OCI-LY7 (cell line): Measurements from ENCODE around the gene IFIT1. TPM values are rescaled to one million over a fixed set of nuclear protein-coding genes. Genes with fewer than 3 reads are reported as not detected.

Experiments used
- BruUV-seq: library from RNA; stranded (reverse); fragments of 400-500 nt; replicated peaks from 2 replicates; lab custom pipeline; 2021; lab: Mats Ljungman, UMichigan
- CTCF ChIA-PET: fragments of 300-600 bp; sonication (Branson Sonifier 250); formaldehyde crosslinking; loops from one replicate; lab custom pipeline; 2022; ENCODE audit warnings: antibody characterized with exemption; ENCODE audit not compliant: unreplicated experiment; lab: Charles Lee
- POLR2A ChIA-PET: fragments of 300-600 bp; sonication (Branson Sonifier 250); formaldehyde crosslinking; loops from one replicate; lab custom pipeline; 2022; ENCODE audit warnings: antibody characterized with exemption; lab: Charles Lee
- DNase-seq: peaks from one replicate; pipeline ENCODE4 v3.0.0-alpha.2; 2015; ENCODE audit warnings: low spot score
- H2AFZ ChIP-seq: fragments of 200-600 bp; sonication (generic), shearing (Covaris generic); 2 replicates; pipeline ENCODE4 v1.6.1; 2014; ENCODE audit warnings: mild to moderate bottlenecking, antibody characterized with exemption, low read length, moderate library complexity
- H3K27ac ChIP-seq: fragments of 200-600 bp; sonication (generic); 2 replicates; pipeline ENCODE4 v1.5.1; 2014; ENCODE audit warnings: mixed run types, low read depth, mild to moderate bottlenecking, moderate library complexity, low read length, inconsistent platforms; ENCODE audit not compliant: poor library complexity, severe bottlenecking
- H3K36me3 ChIP-seq: fragments of 200-600 bp; sonication (generic); 2 replicates; pipeline ENCODE4 v1.6.1; 2014; ENCODE audit warnings: mild to moderate bottlenecking, antibody characterized with exemption, low read length, moderate library complexity, mixed read lengths; ENCODE audit not compliant: insufficient read depth
- H3K4me1 ChIP-seq: fragments of 200-600 bp; sonication (generic); 2 replicates; pipeline ENCODE4 v1.5.1; 2014; ENCODE audit warnings: mild to moderate bottlenecking, low read length; ENCODE audit not compliant: insufficient read depth, poor library complexity, severe bottlenecking
- H3K4me2 ChIP-seq: fragments of 200-600 bp; sonication (generic); 2 replicates; pipeline ENCODE4 v1.6.1; 2014; ENCODE audit warnings: mild to moderate bottlenecking, low read length
- H3K4me3 ChIP-seq: fragments of 200-600 bp; sonication (generic); 2 replicates; pipeline ENCODE4 v1.5.1; 2014; ENCODE audit warnings: mild to moderate bottlenecking, low read depth, low read length; ENCODE audit not compliant: poor library complexity, severe bottlenecking
- H3K79me2 ChIP-seq: fragments of 200-600 bp; sonication (generic); 2 replicates; pipeline ENCODE4 v1.6.1; 2016; ENCODE audit warnings: low read depth, mild to moderate bottlenecking, low read length, moderate library complexity, mixed read lengths; ENCODE audit not compliant: insufficient read depth
- H3K9me2 ChIP-seq: fragments of 200-600 bp; sonication (generic); 2 replicates; pipeline ENCODE4 v1.6.1; 2016; ENCODE audit warnings: mild to moderate bottlenecking, low read length, mixed read lengths; ENCODE audit not compliant: insufficient read depth
- H3K9me3 ChIP-seq: fragments of 200-600 bp; sonication (generic); 2 replicates; pipeline ENCODE4 v1.6.1; 2014; ENCODE audit warnings: mild to moderate bottlenecking, mixed run types, low read length, mixed read lengths
- H4K20me1 ChIP-seq: fragments of 200-600 bp; sonication (generic); 2 replicates; pipeline ENCODE4 v1.6.1; 2014; ENCODE audit warnings: mild to moderate bottlenecking, antibody characterized with exemption, low read length, moderate library complexity, mixed read lengths; ENCODE audit not compliant: insufficient read depth
- EZH2phosphoT487 ChIP-seq: fragments of 200-600 bp; sonication (generic); IDR thresholded peaks from 2 replicates; pipeline ENCODE4 v1.6.1; 2018; ENCODE audit warnings: low read depth, borderline replicate concordance, mild to moderate bottlenecking, mixed run types, antibody characterized with exemption, low read length, moderate library complexity, mixed read lengths
- intact Hi-C: fragments of 100-400 bp; cut with micrococcal nuclease; formaldehyde crosslinking; loops from one replicate; pipeline ENCODE4 v1.10.0; 2022; ENCODE audit not compliant: unreplicated experiment
- total RNA-seq, 2 experiments: library from RNA; depleted of rRNA in 1 of 2; stranded (reverse); fragments of >200 nt in 1 of 2; shearing (Covaris generic) in 1 of 2; gene quantifications; 2 replicates each; pipeline ENCODE4 v1.2.3, GENCODE V29; 2014 to 2022
- TF ChIP-seq, protein P1 (sequence below): fragments of 200-600 bp; sonication (generic); conservative IDR thresholded peaks from 2 replicates; pipeline ENCODE4 v1.5.1; 2014; ENCODE audit warnings: mild to moderate bottlenecking, antibody characterized with exemption, low read length, moderate library complexity, mixed read lengths

The IFIT1 gene
- total RNA-seq, 2 experiments from 2014 or later = not detected

DNA sequence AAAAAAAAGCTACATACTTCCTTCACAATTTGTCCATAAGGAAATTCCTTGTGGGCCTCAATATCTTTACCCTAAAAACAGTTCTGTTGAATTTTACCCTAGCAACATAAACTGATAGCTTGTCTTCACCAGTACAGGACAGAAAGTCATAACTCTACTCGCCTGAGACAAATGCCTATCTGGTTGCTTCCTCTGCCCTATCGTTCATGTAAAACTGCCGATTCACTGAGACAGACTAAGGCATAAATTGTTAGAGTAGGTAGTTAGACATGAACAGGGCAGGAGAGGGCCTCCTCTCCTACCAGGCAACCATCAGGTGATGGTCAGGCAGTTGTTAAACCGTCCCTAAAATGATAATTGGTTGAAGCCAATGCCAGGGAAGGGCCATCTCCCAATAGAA lies 39.6 kb upstream of the IFIT1 start:
- H4K20me1 ChIP-seq = no peaks in the 10 kb centered on the region
- DNase-seq = no peak
- H3K9me2 ChIP-seq = no peaks in the 10 kb centered on the region
- no peaks in the 10 kb centered on the region for H3K36me3 ChIP-seq
- no peak overlapping the region for H3K4me3 ChIP-seq
- ChIA-PET POLR2A (no interaction called here), CTCF (interaction anchor here (1.0 kb wide), 1 partner anchor 12 kb away, joined by 3 read pairs; no protein-coding TSS in a partner anchor)
- no peak overlapping the region for H2AFZ ChIP-seq
- no peak overlapping the region for H3K4me2 ChIP-seq
- H3K4me1 ChIP-seq = no peaks in the 10 kb centered on the region
- no peaks in the 10 kb centered on the region for H3K79me2 ChIP-seq
- no TSS peak for BruUV-seq
- H3K9me3 ChIP-seq = no peaks in the 10 kb centered on the region
- no peak overlapping the region for H3K27ac ChIP-seq
- intact Hi-C loops = no loop called here
- no peak for TF ChIP-seq EZH2phosphoT487
- TF ChIP-seq, protein P1, sequence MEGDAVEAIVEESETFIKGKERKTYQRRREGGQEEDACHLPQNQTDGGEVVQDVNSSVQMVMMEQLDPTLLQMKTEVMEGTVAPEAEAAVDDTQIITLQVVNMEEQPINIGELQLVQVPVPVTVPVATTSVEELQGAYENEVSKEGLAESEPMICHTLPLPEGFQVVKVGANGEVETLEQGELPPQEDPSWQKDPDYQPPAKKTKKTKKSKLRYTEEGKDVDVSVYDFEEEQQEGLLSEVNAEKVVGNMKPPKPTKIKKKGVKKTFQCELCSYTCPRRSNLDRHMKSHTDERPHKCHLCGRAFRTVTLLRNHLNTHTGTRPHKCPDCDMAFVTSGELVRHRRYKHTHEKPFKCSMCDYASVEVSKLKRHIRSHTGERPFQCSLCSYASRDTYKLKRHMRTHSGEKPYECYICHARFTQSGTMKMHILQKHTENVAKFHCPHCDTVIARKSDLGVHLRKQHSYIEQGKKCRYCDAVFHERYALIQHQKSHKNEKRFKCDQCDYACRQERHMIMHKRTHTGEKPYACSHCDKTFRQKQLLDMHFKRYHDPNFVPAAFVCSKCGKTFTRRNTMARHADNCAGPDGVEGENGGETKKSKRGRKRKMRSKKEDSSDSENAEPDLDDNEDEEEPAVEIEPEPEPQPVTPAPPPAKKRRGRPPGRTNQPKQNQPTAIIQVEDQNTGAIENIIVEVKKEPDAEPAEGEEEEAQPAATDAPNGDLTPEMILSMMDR = no peak

DNA sequence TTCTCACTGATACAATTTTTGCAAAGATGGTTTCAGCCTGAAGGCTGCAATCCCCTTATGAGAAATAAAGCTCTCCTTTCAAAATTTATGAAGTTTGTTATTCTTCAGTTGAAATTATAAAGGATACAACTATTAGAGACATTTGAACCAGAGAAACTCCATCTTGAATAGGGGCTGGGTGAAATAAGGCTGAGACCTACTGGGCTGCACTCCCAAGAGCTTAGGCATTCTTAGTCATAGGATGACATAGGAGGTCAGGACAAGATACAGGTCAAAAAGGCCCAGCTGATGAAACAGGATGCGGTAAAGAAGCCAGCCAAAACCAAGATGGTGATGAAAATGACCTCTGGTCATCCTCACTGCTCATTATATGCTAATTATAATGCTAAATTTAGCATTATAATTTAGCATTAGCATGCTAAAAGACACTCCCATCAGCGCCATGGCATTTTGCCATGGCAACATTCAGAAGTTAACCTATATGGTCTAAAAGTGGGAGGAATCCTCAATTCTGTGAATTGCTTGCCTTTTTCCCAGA lies 37.0 kb upstream of the IFIT1 start:
- Histone ChIP-seq H3K4me3 (no peak overlapping the region), H3K9me2 (no peaks in the 10 kb centered on the region), H3K79me2 (no peaks in the 10 kb centered on the region), H3K36me3 (no peaks in the 10 kb centered on the region), H3K4me2 (no peak overlapping the region), H3K4me1 (no peaks in the 10 kb centered on the region), H2AFZ (no peak overlapping the region), H3K27ac (no peak overlapping the region), H4K20me1 (no peaks in the 10 kb centered on the region), H3K9me3 (no peaks in the 10 kb centered on the region)
- no TSS peak for BruUV-seq
- intact Hi-C loops = no loop called here
- ChIA-PET CTCF (no interaction called here), POLR2A (no interaction called here)
- TF ChIP-seq EZH2phosphoT487 = no peak
- TF ChIP-seq, protein P1 = no peak
- no peak for DNase-seq

DNA sequence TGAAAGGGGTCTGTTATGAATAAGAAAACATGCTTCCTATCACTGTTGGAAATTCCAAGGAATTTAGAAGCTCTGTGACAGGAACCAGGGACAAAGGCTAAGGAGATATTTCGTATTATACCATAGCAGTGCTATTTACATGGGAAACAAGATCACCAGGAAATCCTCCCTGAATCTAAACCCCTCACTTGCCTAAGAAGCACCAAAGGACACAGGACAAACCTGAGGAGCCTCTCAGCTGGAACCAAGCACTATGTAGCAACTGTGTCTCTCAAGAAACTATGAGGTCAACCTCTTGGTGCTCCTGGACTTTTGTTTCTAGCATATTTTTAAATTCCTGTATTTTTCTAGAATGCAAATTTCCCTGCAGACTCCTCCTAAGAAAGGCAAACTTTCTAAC lies 35.3 kb upstream of the IFIT1 start:
- intact Hi-C loops = no loop called here
- H4K20me1 ChIP-seq = no peaks in the 10 kb centered on the region
- H3K27ac ChIP-seq = no peak overlapping the region
- CTCF ChIA-PET = no interaction called here
- H3K4me1 ChIP-seq = no peaks in the 10 kb centered on the region
- no peak overlapping the region for H3K4me3 ChIP-seq
- no peaks in the 10 kb centered on the region for H3K9me3 ChIP-seq
- H2AFZ ChIP-seq = no peak overlapping the region
- no peaks in the 10 kb centered on the region for H3K79me2 ChIP-seq
- BruUV-seq = no TSS peak
- H3K36me3 ChIP-seq = no peaks in the 10 kb centered on the region
- POLR2A ChIA-PET = no interaction called here
- TF ChIP-seq, protein P1 = no peak
- TF ChIP-seq EZH2phosphoT487 = no peak
- H3K9me2 ChIP-seq = no peaks in the 10 kb centered on the region
- DNase-seq = no peak
- no peak overlapping the region for H3K4me2 ChIP-seq
